Measurements from ENCODE around the gene CTIF. TPM values are rescaled to one million over a fixed set of nuclear protein-coding genes. Genes with fewer than 3 reads are reported as not detected.

CTIF gene
- total and polyA plus RNA-seq, 7 experiments from 2014 or later = 1.3 to 11.2 (median 2.5) TPM; not detected in 2

DNA sequence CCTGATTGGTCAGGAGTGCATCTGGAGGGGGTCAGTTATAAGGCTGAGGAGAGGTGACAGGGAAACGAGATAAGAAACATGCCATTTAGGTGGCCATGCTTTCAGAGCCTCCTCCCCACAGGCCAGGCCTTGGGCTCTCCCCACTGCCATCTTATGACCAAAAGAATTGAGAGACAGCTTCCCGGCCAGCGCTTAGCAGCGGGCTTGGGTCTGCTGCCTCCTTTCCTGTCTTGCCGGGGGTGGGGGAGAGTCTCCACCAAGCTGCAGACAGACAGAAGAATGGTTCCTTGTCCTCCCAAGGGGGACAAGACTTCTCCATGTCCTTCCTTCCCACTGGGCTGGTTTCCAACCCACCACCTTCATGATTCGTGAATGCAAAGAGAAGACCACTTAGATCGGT, 240.6 kb downstream of the CTIF start:
- Mint-ChIP-seq H3K4me3 (no peak overlapping the region), H3K36me3 (no peaks in the 10 kb centered on the region), H3K27me3 (no peaks in the 10 kb centered on the region), H3K27ac (peak overlapping the region in 1 of 9 donors; percentile 36), H3K9me3 (no peaks in the 10 kb centered on the region), H3K4me1 (peaks cover 0 to 15% (median 5%) of the 10 kb centered on the region in 7 donors)
- peaks cover 4 to 14% of the 10 kb centered on the region in 2 donors for H3K4me1 ChIP-seq (ENCODE audit: control insufficient read depth in 2 of 2, insufficient read depth in 2 of 2, low read length in 2 of 2)
- H3K27ac ChIP-seq (ENCODE audit: low read depth, low read length) = no peak overlapping the region
- DNase-seq (no peak), ATAC-seq (no peak)
- H3K9me3 ChIP-seq (ENCODE audit: control insufficient read depth in 2 of 3, low read length in 3 of 3) = no peaks in the 10 kb centered on the region
- intact Hi-C loops (cut with micrococcal nuclease) = loop anchor here (5.0 to 10.0 kb wide), 5 partner anchors 53 to 458 kb away; no protein-coding TSS in a partner anchor
- ChIA-PET POLR2A (no interaction called here), CTCF (interaction anchor here (0.7 kb wide), 1 partner anchor 101 kb away, joined by 3 read pairs; no protein-coding TSS in a partner anchor)
- H3K4me3 ChIP-seq (ENCODE audit: low read length) = no peak overlapping the region
- no peaks in the 10 kb centered on the region for H3K36me3 ChIP-seq (ENCODE audit: control insufficient read depth in 2 of 3, insufficient read depth in 3 of 3, low read length in 3 of 3)
- H3K27me3 ChIP-seq (ENCODE audit: control insufficient read depth in 2 of 2, insufficient read depth in 2 of 2, low read length in 2 of 2) = no peaks in the 10 kb centered on the region

DNA sequence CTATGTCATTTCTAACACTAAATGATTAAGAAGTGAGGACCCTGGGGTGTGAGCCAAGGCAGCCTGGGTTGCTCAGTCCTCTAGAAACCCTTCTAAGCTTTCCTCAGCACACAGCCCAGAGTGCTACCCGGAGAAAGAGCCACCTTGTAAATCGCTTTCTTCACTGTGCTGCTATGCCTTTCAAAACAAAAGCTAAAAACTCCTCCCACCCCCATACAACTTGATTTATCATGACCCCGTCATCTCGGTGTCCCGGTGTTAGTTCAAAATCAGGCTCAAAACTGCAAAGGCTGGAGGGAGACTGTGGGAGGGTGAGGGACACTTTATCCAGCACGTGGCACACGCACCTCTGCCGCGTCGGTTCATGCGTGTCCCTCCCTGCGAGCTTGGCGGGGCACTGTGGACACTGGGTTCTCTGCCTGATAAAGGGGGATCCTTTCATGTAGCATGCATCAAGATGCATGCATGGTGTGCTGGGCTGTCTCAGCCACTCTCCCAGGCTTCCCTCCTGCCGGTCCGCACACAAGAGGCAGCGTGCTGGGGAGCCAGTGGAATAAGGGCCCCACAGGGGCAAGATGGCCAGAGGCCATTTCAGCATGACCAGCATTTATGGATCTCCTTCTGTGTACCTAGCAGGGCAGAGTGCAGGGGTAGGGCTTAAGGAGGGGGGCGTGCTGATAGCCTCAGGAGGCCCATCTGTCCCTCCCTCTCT, 241.5 kb downstream of the CTIF start:
- ChIA-PET POLR2A (no interaction called here), CTCF (interaction anchor here (0.7 kb wide), 1 partner anchor 102 kb away, joined by 3 read pairs; no protein-coding TSS in a partner anchor)
- Histone ChIP-seq H3K27ac (ENCODE audit: low read depth, low read length) (no peak overlapping the region), H3K9me3 (ENCODE audit: control insufficient read depth in 2 of 3, low read length in 3 of 3) (no peaks in the 10 kb centered on the region), H3K27me3 (ENCODE audit: control insufficient read depth in 2 of 2, insufficient read depth in 2 of 2, low read length in 2 of 2) (no peaks in the 10 kb centered on the region), H3K36me3 (ENCODE audit: control insufficient read depth in 2 of 3, insufficient read depth in 3 of 3, low read length in 3 of 3) (no peaks in the 10 kb centered on the region), H3K4me1 (ENCODE audit: control insufficient read depth in 2 of 2, insufficient read depth in 2 of 2, low read length in 2 of 2) (peaks cover 10 to 23% of the 10 kb centered on the region in 2 donors), H3K4me3 (ENCODE audit: low read length) (no peak overlapping the region)
- peaks cover 4 to 24% (median 10%) of the 10 kb centered on the region in 7 donors for H3K4me1 Mint-ChIP-seq
- intact Hi-C loops (cut with micrococcal nuclease) = no loop called here
- no peaks in the 10 kb centered on the region for H3K9me3 Mint-ChIP-seq
- H3K36me3 Mint-ChIP-seq = no peaks in the 10 kb centered on the region
- DNase-seq = no peak
- no peak for ATAC-seq
- H3K4me3 Mint-ChIP-seq = no peak overlapping the region
- H3K27ac Mint-ChIP-seq = no peak overlapping the region
- no peaks in the 10 kb centered on the region for H3K27me3 Mint-ChIP-seq

DNA sequence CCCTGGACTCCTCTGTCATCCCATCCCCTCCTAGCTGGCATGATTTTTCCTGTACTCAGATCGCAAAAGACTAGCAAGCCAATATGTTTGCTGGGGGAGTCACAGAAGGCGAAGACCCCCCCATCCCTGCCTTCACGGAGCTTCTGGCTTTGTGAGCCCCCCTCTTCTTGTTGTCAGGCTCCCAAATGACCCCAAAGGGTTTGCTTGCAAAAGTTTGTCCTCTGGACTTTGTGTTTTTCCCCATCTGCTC, 242.0 kb downstream of the CTIF start:
- H3K4me1 ChIP-seq (ENCODE audit: control insufficient read depth in 2 of 2, insufficient read depth in 2 of 2, low read length in 2 of 2) = peaks cover 10 to 26% of the 10 kb centered on the region in 2 donors
- H3K27ac ChIP-seq (ENCODE audit: low read depth, low read length) = no peak overlapping the region

DNA sequence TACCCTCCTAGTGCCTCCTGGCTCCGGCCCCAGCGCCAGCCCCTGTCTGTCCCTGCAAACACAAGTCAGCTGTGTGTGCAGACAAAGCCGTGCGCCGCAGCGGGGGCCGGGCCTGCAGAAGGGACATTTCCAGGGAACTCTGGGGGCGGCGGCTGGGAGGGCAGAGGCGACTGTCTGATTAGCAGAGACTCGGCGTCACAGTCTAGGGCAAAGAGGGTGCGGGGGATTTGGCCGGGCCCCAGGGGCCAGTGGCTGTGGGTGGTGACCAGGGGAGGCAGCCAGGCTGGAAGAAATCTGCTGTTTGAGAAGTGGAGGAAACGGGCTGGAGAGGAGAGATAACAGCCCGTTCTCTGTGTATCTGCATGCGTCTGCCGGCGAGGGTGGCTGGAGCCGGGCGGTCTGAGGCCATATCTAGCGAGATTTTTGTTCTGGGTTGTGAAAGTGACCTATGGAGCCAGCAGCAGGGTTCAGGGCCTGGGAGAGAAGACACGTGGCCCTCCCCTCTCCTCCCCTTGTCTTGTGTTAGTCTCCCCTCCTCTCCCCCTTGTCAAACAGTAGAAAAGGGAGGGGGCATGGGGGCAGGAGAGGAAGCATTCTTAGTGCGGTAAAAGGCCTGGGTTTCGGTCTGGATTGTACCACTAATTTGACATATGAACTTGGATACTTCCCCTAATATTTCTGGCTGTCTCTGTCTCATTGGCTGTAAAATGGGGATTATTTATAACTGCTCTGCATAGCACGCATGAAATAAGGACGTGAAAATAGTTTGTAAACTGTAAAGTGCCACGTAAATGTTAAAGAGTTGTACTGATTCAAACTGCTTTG, 242.5 kb downstream of the CTIF start:
- no peaks in the 10 kb centered on the region for H3K27me3 Mint-ChIP-seq
- ChIA-PET CTCF (no interaction called here), POLR2A (no interaction called here)
- H3K4me3 ChIP-seq (ENCODE audit: low read length) = no peak overlapping the region
- peaks cover 4 to 26% (median 7%) of the 10 kb centered on the region in 7 donors for H3K4me1 Mint-ChIP-seq
- no peaks in the 10 kb centered on the region for H3K27me3 ChIP-seq (ENCODE audit: control insufficient read depth in 2 of 2, insufficient read depth in 2 of 2, low read length in 2 of 2)
- no peaks in the 10 kb centered on the region for H3K9me3 Mint-ChIP-seq
- no peaks in the 10 kb centered on the region for H3K9me3 ChIP-seq (ENCODE audit: control insufficient read depth in 2 of 3, low read length in 3 of 3)
- peaks cover 10 to 26% of the 10 kb centered on the region in 2 donors for H3K4me1 ChIP-seq (ENCODE audit: control insufficient read depth in 2 of 2, insufficient read depth in 2 of 2, low read length in 2 of 2)
- no peak overlapping the region for H3K4me3 Mint-ChIP-seq
- no peaks in the 10 kb centered on the region for H3K36me3 Mint-ChIP-seq
- H3K27ac ChIP-seq (ENCODE audit: low read depth, low read length) = no peak overlapping the region
- ATAC-seq = peak; percentile 36
- DNase-seq = no peak
- no peaks in the 10 kb centered on the region for H3K36me3 ChIP-seq (ENCODE audit: control insufficient read depth in 2 of 3, insufficient read depth in 3 of 3, low read length in 3 of 3)
- intact Hi-C loops (cut with micrococcal nuclease) = no loop called here
- H3K27ac Mint-ChIP-seq = peak overlapping the region in 2 of 9 donors; percentile 38 to 55

More for the DNA sequence above, 242.0 kb downstream of the CTIF start:
- no peak for ATAC-seq
- Mint-ChIP-seq H3K9me3 (no peaks in the 10 kb centered on the region), H3K27ac (peak overlapping the region in 1 of 9 donors; percentile 55), H3K4me1 (peaks cover 4 to 24% (median 7%) of the 10 kb centered on the region in 7 donors), H3K36me3 (no peaks in the 10 kb centered on the region), H3K4me3 (no peak overlapping the region), H3K27me3 (no peaks in the 10 kb centered on the region)
- CTCF ChIA-PET = no interaction called here
- H3K36me3 ChIP-seq (ENCODE audit: control insufficient read depth in 2 of 3, insufficient read depth in 3 of 3, low read length in 3 of 3) = no peaks in the 10 kb centered on the region
- POLR2A ChIA-PET = no interaction called here
- H3K27me3 ChIP-seq (ENCODE audit: control insufficient read depth in 2 of 2, insufficient read depth in 2 of 2, low read length in 2 of 2) = no peaks in the 10 kb centered on the region
- no peak for DNase-seq
- H3K9me3 ChIP-seq (ENCODE audit: control insufficient read depth in 2 of 3, low read length in 3 of 3) = no peaks in the 10 kb centered on the region
- H3K4me3 ChIP-seq (ENCODE audit: low read length) = no peak overlapping the region
- intact Hi-C loops (cut with micrococcal nuclease) = no loop called here

DNA sequence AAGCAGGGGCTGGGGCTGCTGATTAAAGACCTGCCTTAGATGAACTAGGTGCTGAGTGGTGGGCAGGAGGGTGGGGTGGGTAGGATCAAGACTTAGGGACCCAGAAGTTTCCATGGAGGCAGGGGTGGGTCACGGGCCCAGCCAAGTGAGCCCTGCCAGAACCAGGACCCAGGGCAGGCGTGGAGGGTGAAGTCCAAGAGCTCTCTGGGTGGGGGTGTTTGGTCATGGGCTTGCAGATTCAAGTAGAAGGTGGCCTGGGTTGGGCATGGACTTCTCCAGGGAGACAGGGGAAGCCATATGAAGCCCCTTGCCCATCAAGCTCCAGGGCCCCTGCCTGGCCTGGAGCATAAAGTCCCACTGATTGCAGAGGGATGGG, 243.1 kb downstream of the CTIF start:
- no peaks in the 10 kb centered on the region for H3K27me3 ChIP-seq (ENCODE audit: control insufficient read depth in 2 of 2, insufficient read depth in 2 of 2, low read length in 2 of 2)
- H3K4me1 ChIP-seq (ENCODE audit: control insufficient read depth in 2 of 2, insufficient read depth in 2 of 2, low read length in 2 of 2) = peaks cover 10 to 26% of the 10 kb centered on the region in 2 donors
- no peaks in the 10 kb centered on the region for H3K9me3 Mint-ChIP-seq
- DNase-seq (no peak), ATAC-seq (no peak)
- H3K27ac Mint-ChIP-seq = no peak overlapping the region
- no peak overlapping the region for H3K27ac ChIP-seq (ENCODE audit: low read depth, low read length)
- ChIA-PET CTCF (no interaction called here), POLR2A (no interaction called here)
- H3K36me3 Mint-ChIP-seq = no peaks in the 10 kb centered on the region
- no peaks in the 10 kb centered on the region for H3K9me3 ChIP-seq (ENCODE audit: control insufficient read depth in 2 of 3, low read length in 3 of 3)
- H3K4me1 Mint-ChIP-seq = peaks cover 4 to 24% (median 7%) of the 10 kb centered on the region in 7 donors
- H3K36me3 ChIP-seq (ENCODE audit: control insufficient read depth in 2 of 3, insufficient read depth in 3 of 3, low read length in 3 of 3) = no peaks in the 10 kb centered on the region
- H3K27me3 Mint-ChIP-seq = no peaks in the 10 kb centered on the region
- H3K4me3 Mint-ChIP-seq = no peak overlapping the region
- H3K4me3 ChIP-seq (ENCODE audit: low read length) = no peak overlapping the region
- intact Hi-C loops (cut with micrococcal nuclease) = no loop called here

DNA sequence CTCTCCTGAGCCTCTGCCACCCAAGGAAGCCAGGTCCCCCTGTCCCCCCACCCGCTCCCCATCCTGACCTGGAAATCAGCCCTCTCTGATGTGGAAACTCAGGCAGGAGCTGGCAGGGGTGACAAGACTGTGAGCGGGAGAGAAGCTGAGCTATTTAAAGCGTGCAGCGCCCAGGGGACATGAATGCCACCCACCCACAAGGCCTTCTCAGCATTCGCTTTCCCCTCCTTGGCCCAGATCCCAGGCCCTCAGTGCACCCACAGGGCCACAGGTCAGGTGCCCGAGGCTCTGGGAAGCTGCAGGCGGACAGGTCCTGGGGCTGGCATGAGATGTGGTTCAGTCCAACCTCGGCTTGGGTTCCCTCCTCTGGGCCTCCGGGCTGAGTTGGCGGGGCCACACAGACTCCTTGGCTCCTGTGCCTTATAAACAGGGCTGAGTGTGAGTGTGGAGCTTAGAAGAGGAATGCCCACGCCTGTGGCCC, 243.6 kb downstream of the CTIF start:
- H3K9me3 Mint-ChIP-seq = no peaks in the 10 kb centered on the region
- intact Hi-C loops (cut with micrococcal nuclease) = no loop called here
- POLR2A ChIA-PET = no interaction called here
- no peaks in the 10 kb centered on the region for H3K27me3 Mint-ChIP-seq
- Histone ChIP-seq H3K4me3 (ENCODE audit: low read length) (no peak overlapping the region), H3K9me3 (ENCODE audit: control insufficient read depth in 2 of 3, low read length in 3 of 3) (no peaks in the 10 kb centered on the region), H3K27ac (ENCODE audit: low read depth, low read length) (no peak overlapping the region), H3K4me1 (ENCODE audit: control insufficient read depth in 2 of 2, insufficient read depth in 2 of 2, low read length in 2 of 2) (peaks cover 6 to 23% of the 10 kb centered on the region in 2 donors), H3K36me3 (ENCODE audit: control insufficient read depth in 2 of 3, insufficient read depth in 3 of 3, low read length in 3 of 3) (no peaks in the 10 kb centered on the region), H3K27me3 (ENCODE audit: control insufficient read depth in 2 of 2, insufficient read depth in 2 of 2, low read length in 2 of 2) (no peaks in the 10 kb centered on the region)
- no peaks in the 10 kb centered on the region for H3K36me3 Mint-ChIP-seq
- DNase-seq (no peak), ATAC-seq (no peak)
- H3K4me1 Mint-ChIP-seq = peaks cover 4 to 24% (median 7%) of the 10 kb centered on the region in 7 donors
- no peak overlapping the region for H3K27ac Mint-ChIP-seq
- no peak overlapping the region for H3K4me3 Mint-ChIP-seq
- CTCF ChIA-PET = no interaction called here

Measured in naive thymus-derived CD4-positive, alpha-beta T cell (primary cell).